HepG2 (cell line): ENCODE results near the gene TUBA4A.
A peak's percentile ranks its signal among the peaks of the same experiment; 100 is the strongest.
"Not testable (repeated sequence)": the region's sequence is repeated elsewhere in the genome, so short reads cannot be mapped to it uniquely, and the experiment has no call there.

Source experiments
- BCLAF1 ChIP-seq: fragments of 450-650 bp; IDR thresholded peaks from 2 replicates; pipeline ENCODE4 v1.6.1; 2017; ENCODE audit warnings: mild to moderate bottlenecking
- HNF1B ChIP-seq: sonication (generic); formaldehyde crosslinking; IDR thresholded peaks from 2 replicates; pipeline ENCODE4 v1.5.1; 2020; ENCODE audit warnings: mild to moderate bottlenecking, moderate library complexity, missing genetic modification reagents
- MXD3 ChIP-seq: IDR thresholded peaks from 2 replicates; pipeline ENCODE4 v1.6.1; 2016; ENCODE audit warnings: mild to moderate bottlenecking, missing biosample characterization, missing genetic modification reagents
- MXI1 ChIP-seq: IDR thresholded peaks from 3 replicates; pipeline ENCODE4 v1.6.1; 2012; ENCODE audit warnings: low read depth, low read length, inconsistent platforms, borderline replicate concordance
- PCBP1 ChIP-seq: fragments of 200-400 bp; formaldehyde crosslinking; IDR thresholded peaks from 2 replicates; pipeline ENCODE4 v1.6.1; 2017; ENCODE audit warnings: mild to moderate bottlenecking, low read depth, low read length, borderline replicate concordance
- PHF21A ChIP-seq: sonication (generic); formaldehyde crosslinking; IDR thresholded peaks from 2 replicates; pipeline ENCODE4 v1.5.0; 2020; ENCODE audit warnings: mild to moderate bottlenecking, missing genetic modification reagents
- RAD21 ChIP-seq: fragments of 450-650 bp; formaldehyde crosslinking; IDR thresholded peaks from 2 replicates; pipeline ENCODE4 v1.5.0; 2020; ENCODE audit warnings: mild to moderate bottlenecking
- TGIF2 ChIP-seq: IDR thresholded peaks from 2 replicates; pipeline ENCODE4 v1.6.1; 2016; ENCODE audit warnings: control low read depth, missing compliant biosample characterization
- ZMAT3 ChIP-seq: sonication (generic); formaldehyde crosslinking; conservative IDR thresholded peaks from 2 replicates; pipeline ENCODE4 v1.7.0; 2021; ENCODE audit warnings: missing genetic modification reagents

GRCh38 chr2:219200502-219201326, 53.0 kb downstream of the TUBA4A start:
- TF ChIP-seq PHF21A (CRISPR knock-in tag); PCBP1; BCLAF1; TGIF2 (CRISPR knock-in tag); ZMAT3 (CRISPR knock-in tag); MXD3 (CRISPR knock-in tag); MXI1: not testable (repeated sequence)
- TF ChIP-seq RAD21 (CRISPR knock-in tag): peak; percentile 42; the same call in 1 of the 2 replicates
- TF ChIP-seq HNF1B (CRISPR knock-in tag): peak; percentile 39; the same call in 1 of the 2 replicates
